ENCODE data around the gene ARID4A.

GRCh38 chr14:58272588-58273372 lies 25.6 kb upstream of the ARID4A start:
- TF ChIP-seq ZNF138 (CRISPR knock-in tag; conservative IDR thresholded peaks at IDR 0.05) (no peak), TCF7 (CRISPR knock-in tag; IDR thresholded peaks at IDR 0.05; ENCODE audit: low read depth) (no peak), FOXP1 (CRISPR knock-in tag; IDR thresholded peaks at IDR 0.05; ENCODE audit: borderline replicate concordance) (no peak), CTCF (IDR thresholded peaks at IDR 0.05) (no peak), ZMAT4 (CRISPR knock-in tag; IDR thresholded peaks at IDR 0.05) (no peak), ATF3 (CRISPR knock-in tag; conservative IDR thresholded peaks at IDR 0.05) (no peak), MAX (CRISPR knock-in tag; IDR thresholded peaks at IDR 0.05) (no peak), PREB (CRISPR knock-in tag; IDR thresholded peaks at IDR 0.05; ENCODE audit: borderline replicate concordance) (no peak), PRDM15 (CRISPR knock-in tag; IDR thresholded peaks at IDR 0.05) (no peak), ZNF219 (CRISPR knock-in tag; IDR thresholded peaks at IDR 0.05; ENCODE audit: borderline replicate concordance) (no peak), ATF2 (CRISPR knock-in tag; IDR thresholded peaks at IDR 0.05; ENCODE audit: borderline replicate concordance, low read depth) (no peak)
